T-helper 1 cell treated with Interleukin-12 subunit alpha and Interleukin-12 subunit beta and Interleukin-4 antibody, amounts not matched to agents 30 μg/mL and 1 μg/mL, for 36 hours (primary cell): ENCODE data around the gene LIMCH1.
A peak's percentile ranks its signal among the peaks of the same experiment; 100 is the strongest.
"Not testable (repeated sequence)": the region's sequence is repeated elsewhere in the genome, so short reads cannot be mapped to it uniquely, and the experiment has no call there.

Source experiments
- H3K27ac Mint-ChIP-seq: one replicate; pipeline ENCODE4 v1.8.0; 2021; ENCODE audit warnings: mild to moderate bottlenecking, mixed read lengths
- H3K27me3 Mint-ChIP-seq: one replicate; pipeline ENCODE4 v1.8.0; 2021; ENCODE audit warnings: low read depth, mixed read lengths
- H3K36me3 Mint-ChIP-seq: one replicate; pipeline ENCODE4 v1.8.0; 2021; ENCODE audit warnings: low read depth, mixed read lengths
- H3K4me1 Mint-ChIP-seq: one replicate; pipeline ENCODE4 v1.8.0; 2021; ENCODE audit warnings: low read depth, mixed read lengths
- H3K4me3 Mint-ChIP-seq: one replicate; pipeline ENCODE4 v1.8.0; 2021; ENCODE audit warnings: mild to moderate bottlenecking, moderate library complexity, mixed read lengths
- H3K9me3 Mint-ChIP-seq: one replicate; pipeline ENCODE4 v1.8.0; 2021; ENCODE audit warnings: mixed read lengths

Gene LIMCH1

GRCh38 chr4:41727861-41728572, 190.1 kb downstream of the LIMCH1 start:
- H3K9me3 Mint-ChIP-seq: peaks cover 6% of the 10 kb centered on the region
- no peak overlapping the region for H3K4me3 Mint-ChIP-seq
- no peaks in the 10 kb centered on the region for H3K27me3 Mint-ChIP-seq
- no peaks in the 10 kb centered on the region for H3K4me1 Mint-ChIP-seq
- H3K36me3 Mint-ChIP-seq: no peaks in the 10 kb centered on the region
- no peak overlapping the region for H3K27ac Mint-ChIP-seq

DNA sequence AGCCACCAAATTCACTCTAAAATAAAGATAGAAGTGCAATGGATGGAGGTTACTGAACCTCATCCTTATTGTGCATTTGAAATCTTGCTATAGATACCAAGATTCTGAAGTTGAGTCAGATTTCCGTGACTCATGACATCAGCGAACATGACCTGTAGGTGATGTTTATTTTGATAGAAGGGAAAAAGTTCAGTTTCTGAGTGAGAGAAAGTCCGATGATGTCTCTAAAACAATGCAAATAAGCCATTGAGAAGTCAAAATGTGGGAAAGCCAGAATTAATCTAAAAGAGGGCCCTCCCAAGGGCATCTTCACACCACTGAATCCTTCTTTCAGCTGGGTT, 190.6 kb downstream of the LIMCH1 start:
- no peaks in the 10 kb centered on the region for H3K36me3 Mint-ChIP-seq
- H3K27me3 Mint-ChIP-seq: no peaks in the 10 kb centered on the region
- no peaks in the 10 kb centered on the region for H3K4me1 Mint-ChIP-seq
- no peak overlapping the region for H3K4me3 Mint-ChIP-seq
- peaks cover 6% of the 10 kb centered on the region for H3K9me3 Mint-ChIP-seq
- no peak overlapping the region for H3K27ac Mint-ChIP-seq

GRCh38 chr4:41731569-41732126, 193.7 kb downstream of the LIMCH1 start:
- Mint-ChIP-seq H3K9me3 (peaks cover 4% of the 10 kb centered on the region), H3K27me3 (no peaks in the 10 kb centered on the region), H3K27ac (no peak overlapping the region), H3K4me3 (no peak overlapping the region), H3K4me1 (no peaks in the 10 kb centered on the region), H3K36me3 (no peaks in the 10 kb centered on the region)

- H3K4me3 Mint-ChIP-seq: no peak overlapping the region
- no peaks in the 10 kb centered on the region for H3K4me1 Mint-ChIP-seq
Measured at GRCh38 chr4:41734371-41734770, 196.4 kb downstream of the LIMCH1 start.

GRCh38 chr4:41737491-41737890, 199.5 kb downstream of the LIMCH1 start:
- not testable (repeated sequence) for H3K4me1 Mint-ChIP-seq, H3K9me3 Mint-ChIP-seq, H3K36me3 Mint-ChIP-seq, H3K4me3 Mint-ChIP-seq, H3K27me3 Mint-ChIP-seq, H3K27ac Mint-ChIP-seq

More at GRCh38 chr4:41734371-41734770, 196.4 kb downstream of the LIMCH1 start:
- no peaks in the 10 kb centered on the region for H3K36me3 Mint-ChIP-seq
- no peak overlapping the region for H3K27ac Mint-ChIP-seq
- H3K27me3 Mint-ChIP-seq: no peaks in the 10 kb centered on the region
- peaks cover 4% of the 10 kb centered on the region for H3K9me3 Mint-ChIP-seq

GRCh38 chr4:41741354-41741753, 203.4 kb downstream of the LIMCH1 start:
- Mint-ChIP-seq H3K36me3 (no peaks in the 10 kb centered on the region), H3K9me3 (peaks cover 7% of the 10 kb centered on the region), H3K4me1 (no peaks in the 10 kb centered on the region), H3K4me3 (no peak overlapping the region), H3K27ac (no peak overlapping the region), H3K27me3 (peaks cover 21% of the 10 kb centered on the region)

- H3K9me3 Mint-ChIP-seq: peaks cover 12% of the 10 kb centered on the region
- H3K36me3 Mint-ChIP-seq: no peaks in the 10 kb centered on the region
- peaks cover 54% of the 10 kb centered on the region for H3K27me3 Mint-ChIP-seq
- no peaks in the 10 kb centered on the region for H3K4me1 Mint-ChIP-seq
- no peak overlapping the region for H3K4me3 Mint-ChIP-seq
- H3K27ac Mint-ChIP-seq: peak overlapping the region; percentile 67
Measured at GRCh38 chr4:41744572-41745291, 206.8 kb downstream of the LIMCH1 start.

GRCh38 chr4:41745292-41746024, 207.5 kb downstream of the LIMCH1 start:
- H3K27ac Mint-ChIP-seq: no peak overlapping the region

DNA sequence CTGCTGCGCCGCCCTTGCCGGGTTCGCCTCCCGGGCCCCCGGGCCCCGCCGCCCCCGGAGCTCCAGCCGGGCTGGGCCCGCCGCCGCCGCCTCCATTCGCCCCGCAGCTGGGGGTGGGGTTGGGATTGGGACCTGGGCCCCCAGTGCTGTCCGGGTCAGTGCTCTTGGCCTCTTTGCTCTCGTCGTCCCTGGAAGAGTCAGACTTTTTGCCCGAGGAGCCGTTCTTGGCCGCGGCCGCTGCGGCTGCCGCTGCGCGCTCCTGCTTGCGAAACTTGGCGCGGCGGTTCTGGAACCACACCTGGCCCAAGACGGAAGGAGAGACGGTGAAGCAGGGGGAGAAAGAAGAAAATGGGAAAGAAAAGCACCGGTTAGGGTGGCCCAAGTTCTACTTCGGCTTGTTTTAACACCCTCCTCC, 208.1 kb downstream of the LIMCH1 start:
- peaks cover 67% of the 10 kb centered on the region for H3K27me3 Mint-ChIP-seq
- H3K9me3 Mint-ChIP-seq: peaks cover 12% of the 10 kb centered on the region
- H3K36me3 Mint-ChIP-seq: no peaks in the 10 kb centered on the region
- H3K4me3 Mint-ChIP-seq: no peak overlapping the region
- no peak overlapping the region for H3K27ac Mint-ChIP-seq
- no peaks in the 10 kb centered on the region for H3K4me1 Mint-ChIP-seq

More at GRCh38 chr4:41745292-41746024, 207.5 kb downstream of the LIMCH1 start:
- no peaks in the 10 kb centered on the region for H3K4me1 Mint-ChIP-seq
- H3K9me3 Mint-ChIP-seq: peaks cover 12% of the 10 kb centered on the region
- H3K36me3 Mint-ChIP-seq: no peaks in the 10 kb centered on the region
- H3K27me3 Mint-ChIP-seq: peaks cover 62% of the 10 kb centered on the region
- no peak overlapping the region for H3K4me3 Mint-ChIP-seq

DNA sequence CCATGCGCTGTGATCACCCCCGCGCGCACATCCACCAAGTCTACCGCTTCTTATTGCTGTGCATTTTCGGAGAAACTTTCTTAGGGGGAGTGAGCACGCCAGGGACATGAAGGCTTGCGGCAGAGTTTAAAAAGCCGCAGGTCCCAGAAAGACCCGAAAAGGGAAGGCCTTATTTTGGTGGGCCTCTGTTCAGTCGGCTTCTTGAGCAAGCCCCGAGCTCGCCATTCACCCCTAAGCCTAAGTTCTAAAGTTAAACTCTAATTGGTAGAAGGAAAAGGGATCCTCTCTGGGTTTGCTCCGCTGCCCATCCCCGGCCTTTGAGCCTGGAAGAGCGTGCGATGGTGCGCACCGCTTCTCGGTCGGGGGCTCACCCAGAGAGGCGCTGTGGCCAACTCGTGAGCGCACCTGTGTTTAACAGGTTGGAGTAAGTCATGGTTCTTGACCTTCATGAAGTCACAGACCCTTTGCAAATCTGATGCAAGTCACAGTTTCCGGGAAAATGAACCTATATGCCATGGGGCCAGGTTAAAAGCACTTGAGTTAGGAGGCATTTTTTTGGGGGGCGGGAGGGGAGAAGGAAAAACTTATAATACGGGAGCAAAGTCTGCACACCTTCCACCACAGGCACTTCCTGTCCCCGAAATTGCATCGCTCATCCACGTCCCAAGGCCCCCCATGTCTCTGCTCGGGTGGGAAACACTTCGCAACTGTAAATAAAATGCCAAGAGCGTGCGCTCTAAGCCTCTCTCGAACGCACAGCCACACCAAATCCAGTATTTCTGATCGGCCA, 208.7 kb downstream of the LIMCH1 start:
- no peak overlapping the region for H3K27ac Mint-ChIP-seq
- H3K4me1 Mint-ChIP-seq: no peaks in the 10 kb centered on the region
- peaks cover 72% of the 10 kb centered on the region for H3K27me3 Mint-ChIP-seq
- H3K4me3 Mint-ChIP-seq: no peak overlapping the region
- H3K9me3 Mint-ChIP-seq: peaks cover 12% of the 10 kb centered on the region
- no peaks in the 10 kb centered on the region for H3K36me3 Mint-ChIP-seq

- Mint-ChIP-seq H3K4me3 (no peak overlapping the region), H3K27me3 (peaks cover 80% of the 10 kb centered on the region)
Measured at GRCh38 chr4:41747230-41748055, 209.5 kb downstream of the LIMCH1 start.

GRCh38 chr4:41748074-41748570, 210.2 kb downstream of the LIMCH1 start:
- no peak overlapping the region for H3K27ac Mint-ChIP-seq
- H3K9me3 Mint-ChIP-seq: peaks cover 12% of the 10 kb centered on the region
- peaks cover 85% of the 10 kb centered on the region for H3K27me3 Mint-ChIP-seq
- H3K4me3 Mint-ChIP-seq: no peak overlapping the region
- no peaks in the 10 kb centered on the region for H3K4me1 Mint-ChIP-seq
- no peaks in the 10 kb centered on the region for H3K36me3 Mint-ChIP-seq

More at GRCh38 chr4:41747230-41748055, 209.5 kb downstream of the LIMCH1 start:
- Mint-ChIP-seq H3K4me1 (no peaks in the 10 kb centered on the region), H3K9me3 (peaks cover 12% of the 10 kb centered on the region), H3K36me3 (no peaks in the 10 kb centered on the region), H3K27ac (peak overlapping the region; percentile 9)
